Left colon (tissue), 2 donors: ENCODE data around the gene HSD17B13. TPM values are rescaled to one million over a fixed set of nuclear protein-coding genes. Genes with fewer than 3 reads are reported as not detected.
"Not testable (repeated sequence)": the region's sequence is repeated elsewhere in the genome, so short reads cannot be mapped to it uniquely, and the experiment has no call there.

Experiments used
- ATAC-seq: fragments of 200-7000 bp; cut with Tn5 transposase; one replicate; pipeline ENCODE4 v1.9.1; 2020; ENCODE audit warnings: mild to moderate bottlenecking, moderate library complexity
- DNase-seq, 2 donors: peaks; one replicate each; pipeline ENCODE4 v3.0.0-alpha.2; 2020
- intact Hi-C, 2 donors: fragments of 100-400 bp; cut with DNase I in 1 of 2; cut with micrococcal nuclease in 1 of 2; formaldehyde crosslinking; loops; one replicate each; pipeline versions ENCODE4 v1.11.2 to v1.14.0; 2022; cut with DNase I, micrococcal nuclease
- total RNA-seq, 2 donors: library from RNA; stranded (reverse); fragmentation: NEBNext Ultra II Directional; extraction: Animal tissue kit (Norgen Biotek cat#: 25700); gene quantifications; one replicate each; pipeline ENCODE4 v1.2.1, GENCODE V29; 2021
- donor health status: DM: no; HTN: no; CAD: no.
- donor health status: DM: yes; HTN: yes; CAD: no.

Gene HSD17B13
- total RNA-seq, 2 donors from 2014 or later: 0.76 to 1.1 TPM

DNA sequence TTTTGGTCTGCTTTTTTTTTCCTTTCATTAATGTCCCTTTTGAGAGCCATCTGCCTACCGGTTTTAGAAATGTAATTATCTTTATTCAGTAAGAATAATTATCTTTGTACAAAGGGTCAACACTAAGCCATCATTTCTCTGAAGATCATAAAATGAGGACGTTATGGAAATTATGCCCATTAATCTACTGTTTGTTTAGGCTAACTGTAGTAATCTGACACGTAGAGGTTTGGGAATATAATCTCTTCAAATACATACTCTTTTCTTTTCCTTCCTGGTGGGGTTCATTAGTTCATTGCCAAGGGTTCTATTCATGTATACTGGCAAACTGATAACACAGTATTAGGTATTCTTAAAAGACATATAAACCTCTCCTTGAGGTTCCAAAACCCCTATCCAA lies 3.8 kb upstream of the HSD17B13 start:
- intact Hi-C loops: no loop called here
- ATAC-seq: no peak
- no peak for DNase-seq

DNA sequence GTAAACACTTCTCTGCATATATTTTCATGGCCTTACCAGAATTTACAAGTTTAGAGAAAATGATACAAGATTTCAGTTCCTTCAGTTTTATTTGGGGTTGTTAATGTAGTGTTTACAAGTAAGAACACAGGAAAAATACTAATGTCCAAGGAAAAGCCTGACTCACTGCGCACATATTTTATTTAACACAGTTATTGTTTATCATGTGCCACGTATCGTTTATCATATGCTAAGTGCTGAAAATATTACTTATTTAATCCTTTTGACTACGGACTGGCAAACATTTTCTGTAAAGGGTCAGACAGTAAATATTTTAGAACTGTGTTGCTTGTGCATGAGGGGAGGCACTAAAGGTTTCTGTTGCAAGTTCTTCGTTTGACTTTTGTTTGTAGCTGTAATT lies 794 bp downstream of the HSD17B13 start:
- intact Hi-C loops: no loop called here
- ATAC-seq: no peak

DNA sequence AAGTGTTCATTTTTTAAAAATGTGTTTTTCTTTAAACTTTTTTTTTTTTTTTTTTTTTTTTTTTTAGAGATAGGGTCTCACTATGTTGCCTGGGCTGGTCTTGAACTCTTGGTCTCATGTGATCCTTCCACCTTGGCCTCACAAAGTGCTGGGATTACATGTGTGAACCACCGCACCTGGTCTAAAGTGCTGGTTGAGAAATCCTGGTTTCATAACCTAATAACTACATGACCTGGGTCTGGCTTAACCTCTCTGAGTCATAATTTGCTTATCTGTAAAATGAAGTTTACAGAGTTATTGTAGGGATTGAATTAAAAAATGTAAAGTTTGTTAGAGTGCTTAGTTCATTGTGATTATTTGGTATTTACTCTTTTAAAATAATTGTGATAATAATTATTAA lies 5.2 kb downstream of the HSD17B13 start:
- no peak for DNase-seq
- no peak for ATAC-seq
- intact Hi-C loops: no loop called here

More for the DNA sequence above, 794 bp downstream of the HSD17B13 start:
- no peak for DNase-seq

DNA sequence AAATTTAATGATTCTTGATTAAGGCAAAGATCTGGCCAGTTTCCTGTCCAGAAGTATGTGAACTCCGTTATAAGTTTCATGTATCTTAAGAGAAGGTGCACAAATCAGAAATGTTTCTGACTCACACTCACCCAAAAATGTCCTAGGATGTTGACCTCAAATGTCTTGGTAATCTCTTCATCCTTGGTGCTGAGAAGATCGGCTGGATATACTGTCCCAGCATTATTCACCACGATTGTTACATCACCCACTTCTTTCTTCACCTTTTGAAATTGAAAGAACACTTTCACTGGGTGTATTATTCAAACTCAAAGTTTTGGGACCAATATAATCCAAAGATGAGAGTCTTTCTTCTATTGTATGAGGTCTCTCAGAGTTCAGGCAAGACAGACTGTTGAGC lies 5.7 kb downstream of the HSD17B13 start:
- DNase-seq (no peak), ATAC-seq (no peak)
- intact Hi-C loops: no loop called here

DNA sequence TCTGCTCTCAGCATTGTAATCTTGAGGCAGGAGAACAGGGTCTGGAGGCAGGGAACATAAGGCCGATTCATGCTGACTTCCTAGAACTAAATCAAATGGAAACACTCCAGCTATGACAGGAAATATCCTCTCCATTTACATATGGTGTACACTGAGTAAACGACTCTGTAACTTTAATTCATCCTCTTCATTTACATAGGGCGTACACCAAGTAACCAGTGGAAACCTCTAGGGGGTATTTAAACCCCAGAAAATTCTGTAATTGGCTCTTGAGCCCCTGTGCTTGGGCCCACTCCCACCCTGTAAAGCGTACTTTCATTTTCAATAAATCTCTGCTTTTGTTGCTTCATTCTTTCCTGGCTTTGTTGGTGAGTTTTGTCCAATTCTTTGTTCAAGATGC lies 7.7 kb downstream of the HSD17B13 start:
- ATAC-seq, DNase-seq, intact Hi-C loops: not testable (repeated sequence)

DNA sequence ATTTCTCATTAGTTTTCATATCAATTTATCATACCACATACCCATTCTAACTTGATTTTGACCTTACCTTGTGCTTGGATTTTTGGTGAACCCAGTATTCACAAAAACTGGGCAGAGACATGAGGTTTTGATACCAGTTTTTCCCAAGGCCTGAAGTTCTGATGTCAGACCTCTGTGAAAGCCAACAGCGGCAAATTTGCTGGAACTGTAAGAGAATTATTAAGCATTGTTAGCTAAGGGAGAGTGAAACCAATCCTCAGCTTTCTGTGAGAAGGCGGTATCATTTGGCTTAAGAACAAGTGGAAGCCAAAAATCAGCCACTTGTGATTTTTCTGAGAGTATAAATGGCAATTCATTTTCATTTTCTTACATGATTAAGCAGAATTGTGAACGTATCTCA lies 8.9 kb downstream of the HSD17B13 start:
- DNase-seq (no peak), ATAC-seq (no peak)
- intact Hi-C loops: no loop called here

DNA sequence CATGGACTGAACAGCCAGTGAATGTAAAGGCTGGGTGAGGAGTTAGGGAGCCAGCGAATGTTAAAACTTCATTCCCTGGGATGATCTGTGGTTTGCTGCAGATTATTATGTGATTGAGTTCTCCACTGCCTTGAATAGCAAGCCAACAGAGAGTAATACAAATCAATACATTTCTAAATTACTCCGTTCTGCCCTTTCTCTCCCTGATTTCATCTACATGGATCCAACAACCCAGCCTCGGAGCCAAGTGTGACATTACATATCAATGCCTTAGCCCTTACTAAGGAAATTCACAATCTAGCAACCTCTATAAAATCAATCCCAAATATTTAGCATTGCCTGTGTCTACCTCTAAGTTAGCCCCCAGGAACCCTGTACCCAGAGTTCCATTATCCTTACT lies 11.0 kb downstream of the HSD17B13 start:
- intact Hi-C loops: no loop called here
- ATAC-seq: no peak
- no peak for DNase-seq

DNA sequence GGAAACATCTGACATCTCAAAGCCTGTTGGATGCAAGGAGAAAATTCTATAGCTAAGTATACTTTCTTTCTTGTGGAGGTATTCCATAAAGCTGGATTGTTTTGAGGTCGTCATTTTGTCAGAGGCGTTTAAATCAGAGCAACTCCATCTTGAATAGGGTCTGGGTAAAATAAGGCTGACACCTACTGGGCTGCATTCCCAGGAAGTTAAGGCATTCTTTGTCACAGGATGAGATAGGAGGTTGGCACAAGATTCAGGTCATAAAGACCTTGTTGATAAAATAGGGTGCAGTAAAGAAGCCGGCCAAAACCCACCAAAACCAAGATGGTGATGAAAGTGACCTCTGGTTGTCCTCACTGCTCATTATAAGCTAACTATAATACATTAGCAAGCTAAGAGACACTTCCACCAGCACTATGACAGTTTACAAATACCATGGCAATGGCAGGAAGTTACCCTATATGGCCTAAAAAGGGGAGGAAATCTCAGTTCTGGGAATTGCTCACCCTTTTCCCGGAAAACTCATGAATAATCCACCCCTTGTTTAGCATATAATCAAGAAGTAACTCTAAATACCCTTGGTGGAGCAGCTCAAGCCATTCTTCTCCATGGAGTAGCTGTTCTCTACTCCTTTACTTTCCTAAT lies 11.9 kb downstream of the HSD17B13 start:
- ATAC-seq (no peak), DNase-seq (no peak)
- intact Hi-C loops: no loop called here

DNA sequence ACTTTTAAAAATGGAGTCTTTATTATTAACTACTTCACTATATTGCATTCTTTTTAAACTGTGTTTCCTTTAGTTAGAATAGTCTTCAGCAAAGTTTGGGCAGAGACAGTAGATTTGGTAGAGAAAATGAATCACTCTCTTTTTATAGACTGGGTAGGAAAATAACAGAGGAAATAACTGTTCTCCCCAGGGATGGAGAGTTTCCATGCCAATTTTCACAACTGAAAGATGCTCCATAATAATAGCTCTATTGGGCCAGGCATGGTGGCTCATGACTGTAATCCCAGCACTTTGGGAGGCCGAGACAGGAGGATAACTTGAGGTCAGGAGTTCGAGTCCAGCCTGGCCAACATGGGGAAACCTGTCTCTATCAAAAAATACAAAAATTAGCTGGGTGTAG lies 13.1 kb downstream of the HSD17B13 start:
- no peak for DNase-seq
- intact Hi-C loops: no loop called here
- ATAC-seq: no peak

DNA sequence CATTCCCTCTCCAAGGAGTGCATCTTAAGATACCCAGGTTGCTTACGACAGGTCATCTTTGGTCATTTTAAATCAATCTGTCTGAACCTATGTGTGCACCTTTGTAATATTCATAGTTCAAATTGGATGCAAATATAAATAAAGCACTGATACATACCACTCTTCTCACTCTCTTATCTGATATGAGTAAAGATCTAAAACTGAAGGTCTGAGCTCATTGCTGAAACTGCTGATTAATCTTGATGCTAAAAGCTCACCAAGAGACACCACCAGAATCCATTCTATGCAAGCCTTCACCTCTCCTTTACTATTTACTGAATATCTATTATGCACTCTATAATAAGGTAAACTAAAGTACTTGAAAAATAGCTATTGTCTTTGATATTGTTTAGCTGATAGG lies 16.6 kb downstream of the HSD17B13 start:
- no peak for ATAC-seq
- intact Hi-C loops: no loop called here
- no peak for DNase-seq

DNA sequence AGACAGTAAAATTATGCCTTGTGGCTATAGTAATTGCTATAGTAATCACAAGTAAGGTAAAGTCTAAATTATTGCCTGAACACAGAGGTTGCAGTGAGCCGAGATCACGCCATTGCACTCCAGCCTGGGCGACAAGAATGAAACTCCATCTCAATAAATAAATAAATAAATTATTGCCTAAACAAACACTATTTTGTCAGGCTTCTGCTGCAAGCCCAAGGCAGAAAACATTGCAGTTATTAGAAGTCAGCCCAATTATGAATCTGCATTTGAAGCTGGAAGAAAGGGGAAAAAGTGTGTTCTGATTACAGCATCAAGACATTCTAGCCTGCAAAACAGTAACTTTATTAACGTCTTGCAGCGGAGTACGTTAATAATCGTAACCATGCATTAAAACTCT lies 17.1 kb downstream of the HSD17B13 start:
- no peak for ATAC-seq
- DNase-seq: no peak
- intact Hi-C loops: no loop called here

DNA sequence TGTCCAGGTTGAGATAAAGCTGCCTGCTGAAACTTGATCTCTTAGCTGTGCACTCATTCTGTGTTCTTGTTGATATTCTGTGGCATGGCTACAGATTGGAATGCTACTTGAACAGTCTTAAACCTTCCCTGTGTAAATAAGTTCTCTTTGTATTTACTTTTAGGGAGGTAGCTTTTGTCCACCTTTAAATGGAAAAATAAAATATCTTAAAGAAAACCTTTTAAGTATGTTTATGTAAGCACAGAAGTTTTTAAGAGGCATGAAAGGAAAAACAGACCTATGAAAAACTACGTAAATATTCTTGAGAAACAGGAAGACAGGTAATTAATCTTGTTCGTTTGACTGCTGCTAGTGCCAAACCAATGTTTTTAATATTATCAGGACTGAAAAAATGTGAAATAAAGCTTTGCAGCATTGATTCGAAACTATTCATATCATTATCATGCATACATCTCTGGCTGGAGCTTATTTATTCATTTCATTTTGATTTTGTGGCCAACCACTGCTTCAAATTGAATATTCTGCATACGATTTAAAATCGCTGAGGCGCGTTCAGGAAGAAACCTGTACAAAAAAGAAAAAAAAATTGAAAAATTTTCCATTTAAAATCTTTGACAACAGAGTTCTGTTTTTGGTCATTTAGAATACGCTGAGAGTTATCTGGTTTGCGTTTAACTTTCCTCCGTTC lies 17.8 kb downstream of the HSD17B13 start:
- DNase-seq: no peak
- intact Hi-C loops: no loop called here
- ATAC-seq: peak; percentile 68

DNA sequence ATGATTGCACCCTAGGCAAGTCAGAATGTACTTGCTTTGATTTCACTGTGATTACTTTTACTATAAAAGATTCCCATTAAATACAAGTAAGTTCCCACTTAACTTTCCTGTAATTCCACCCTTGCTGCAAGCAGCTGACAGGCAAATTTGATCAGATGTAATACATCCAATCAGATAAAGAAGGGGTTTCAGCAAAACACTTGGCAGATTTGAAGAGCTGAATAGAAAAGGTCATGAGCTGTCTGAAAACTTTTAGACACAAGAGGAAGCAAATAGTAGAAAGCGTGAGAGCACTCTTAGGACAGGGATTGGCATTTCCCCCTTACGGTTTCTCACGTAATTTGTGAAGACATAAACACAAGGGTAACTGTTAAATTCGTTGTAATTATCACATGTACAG lies 22.8 kb downstream of the HSD17B13 start:
- DNase-seq (no peak), ATAC-seq (no peak)
- intact Hi-C loops: no loop called here

DNA sequence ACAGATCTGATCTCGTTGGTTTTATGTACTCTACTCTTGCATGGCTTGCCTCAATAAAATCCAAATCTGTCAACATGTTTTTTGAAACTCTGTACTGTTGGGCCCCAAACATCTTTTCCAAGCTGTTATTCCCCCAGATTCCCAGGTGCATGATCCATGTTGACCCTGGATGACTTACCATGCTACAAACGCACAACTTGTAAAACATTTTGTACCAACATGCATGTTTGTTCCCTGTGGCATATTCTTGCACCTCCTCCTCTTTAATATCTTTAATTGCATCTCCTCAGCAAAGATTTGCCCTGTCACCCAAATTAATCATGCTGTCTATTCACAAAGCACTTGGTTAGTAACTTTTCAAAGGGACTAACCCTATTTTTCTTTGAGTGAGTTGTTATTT lies 24.3 kb downstream of the HSD17B13 start:
- intact Hi-C loops: no loop called here
- no peak for ATAC-seq

DNA sequence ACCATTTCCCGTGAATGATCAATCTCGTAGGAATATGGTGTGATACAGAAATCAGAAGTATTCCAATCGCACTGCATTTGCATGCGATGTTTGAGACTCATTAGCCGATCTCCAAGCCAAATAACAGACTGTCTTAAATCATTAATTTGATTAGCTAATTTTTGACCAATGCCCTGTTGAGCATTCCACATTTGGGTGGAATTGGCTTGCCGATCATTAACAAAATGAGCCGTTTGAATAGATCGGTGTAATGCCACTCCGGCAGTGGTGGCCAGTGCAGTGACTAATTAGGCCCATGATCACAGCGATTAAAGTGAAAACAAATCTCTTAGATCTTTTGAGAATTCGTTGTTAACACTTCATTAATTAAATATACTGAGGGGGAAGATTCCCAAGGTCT lies 27.8 kb downstream of the HSD17B13 start:
- intact Hi-C loops, DNase-seq, ATAC-seq: not testable (repeated sequence)

More for the DNA sequence above, 24.3 kb downstream of the HSD17B13 start:
- DNase-seq: no peak

DNA sequence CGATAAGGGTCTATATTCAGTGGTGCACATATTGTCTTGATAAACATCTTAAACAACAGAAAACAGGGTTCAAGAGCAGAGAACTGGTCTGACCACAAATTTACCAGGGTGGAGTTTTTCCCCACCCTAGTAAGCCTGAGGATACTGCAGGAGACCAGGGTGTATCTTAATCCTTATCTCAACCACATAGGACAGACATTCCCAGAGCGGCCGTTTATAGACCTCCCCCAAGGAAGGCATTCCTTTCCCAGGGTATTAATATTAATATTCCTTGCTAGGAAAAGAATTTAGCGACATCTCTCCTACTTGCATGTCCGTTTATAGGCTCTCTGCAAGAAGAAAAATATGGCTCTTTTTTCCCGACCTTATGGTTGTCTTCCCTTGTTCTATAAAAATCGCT lies 28.8 kb downstream of the HSD17B13 start:
- ATAC-seq, DNase-seq, intact Hi-C loops: not testable (repeated sequence)

DNA sequence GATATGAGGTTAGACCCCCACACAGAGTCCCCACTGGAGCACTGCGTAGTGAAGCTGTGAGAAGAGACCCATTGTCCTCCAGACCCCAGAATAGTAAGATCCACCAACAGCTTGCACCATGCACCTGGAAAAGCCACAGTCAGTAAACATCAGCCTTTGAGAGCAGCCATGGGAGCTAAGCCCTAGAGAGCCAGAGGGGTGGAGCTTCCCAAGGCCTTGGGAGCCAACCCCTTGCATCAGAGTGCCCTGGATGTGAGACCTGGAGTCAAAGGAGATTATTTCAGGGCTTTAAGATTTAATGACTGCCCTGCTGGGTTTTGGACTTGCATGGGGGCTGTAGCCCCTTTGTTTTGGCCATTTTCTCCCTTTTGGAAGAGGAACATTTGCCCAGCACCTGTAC lies 35.7 kb downstream of the HSD17B13 start:
- no peak for DNase-seq
- no peak for ATAC-seq
- intact Hi-C loops: no loop called here

DNA sequence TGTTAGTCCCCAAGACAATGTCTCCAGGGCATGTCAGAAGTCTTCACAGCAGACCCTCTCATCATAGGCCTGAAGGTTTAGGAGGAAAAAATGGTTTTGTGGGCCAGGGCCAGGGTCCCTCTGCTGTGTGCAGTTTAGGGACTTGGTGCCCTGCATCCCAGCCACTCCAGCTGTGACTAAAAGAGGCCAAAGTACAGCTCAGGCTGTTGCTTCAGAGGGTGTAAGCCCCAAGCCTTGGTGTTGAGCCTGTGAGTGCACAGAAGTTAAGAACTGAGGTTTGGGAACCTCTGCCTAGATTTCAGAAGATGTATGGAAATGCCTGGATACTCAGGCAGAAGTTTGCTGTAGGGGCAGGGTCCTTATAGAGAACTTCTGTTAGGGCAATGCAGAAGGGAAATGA lies 38.4 kb downstream of the HSD17B13 start:
- ATAC-seq, DNase-seq, intact Hi-C loops: not testable (repeated sequence)

DNA sequence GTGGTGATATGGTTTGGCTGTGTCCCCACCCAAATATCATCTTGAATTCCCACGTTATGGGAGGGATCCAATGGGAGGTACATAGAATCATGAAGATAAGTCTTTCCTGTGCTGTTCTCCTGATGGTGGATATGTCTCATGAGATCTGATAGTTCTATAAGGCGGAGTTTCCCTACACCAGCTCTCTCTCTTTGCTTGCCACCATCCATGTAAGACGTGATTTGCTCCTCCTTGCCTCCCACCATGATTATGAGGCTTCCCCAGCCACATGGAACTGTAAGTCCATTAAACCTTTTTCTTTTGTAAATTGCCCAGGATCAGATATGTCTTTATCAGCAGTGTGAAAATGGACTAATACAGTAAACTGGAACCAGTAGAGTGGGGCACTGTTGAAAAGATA lies 39.5 kb downstream of the HSD17B13 start:
- DNase-seq (no peak), ATAC-seq (no peak)
- intact Hi-C loops: no loop called here

DNA sequence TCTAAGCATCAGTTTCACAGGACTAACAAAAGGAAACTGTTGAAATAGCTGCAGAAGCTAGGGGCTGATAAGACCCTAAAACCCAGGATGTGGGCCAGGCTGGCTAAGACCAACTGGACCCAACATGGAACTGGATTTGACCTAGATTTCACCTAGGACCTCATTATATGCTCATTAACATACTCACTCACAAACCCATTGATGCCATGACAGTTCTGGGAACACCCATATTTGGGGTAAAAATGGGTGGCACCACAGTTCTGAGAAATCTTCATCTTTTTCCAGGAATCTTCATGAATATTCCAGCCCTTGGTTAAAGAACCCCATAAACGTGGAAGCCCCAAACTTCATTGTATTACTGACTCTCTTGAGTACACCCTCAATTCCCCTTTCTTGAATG lies 41.1 kb downstream of the HSD17B13 start:
- intact Hi-C loops: no loop called here
- DNase-seq: no peak
- ATAC-seq: no peak

DNA sequence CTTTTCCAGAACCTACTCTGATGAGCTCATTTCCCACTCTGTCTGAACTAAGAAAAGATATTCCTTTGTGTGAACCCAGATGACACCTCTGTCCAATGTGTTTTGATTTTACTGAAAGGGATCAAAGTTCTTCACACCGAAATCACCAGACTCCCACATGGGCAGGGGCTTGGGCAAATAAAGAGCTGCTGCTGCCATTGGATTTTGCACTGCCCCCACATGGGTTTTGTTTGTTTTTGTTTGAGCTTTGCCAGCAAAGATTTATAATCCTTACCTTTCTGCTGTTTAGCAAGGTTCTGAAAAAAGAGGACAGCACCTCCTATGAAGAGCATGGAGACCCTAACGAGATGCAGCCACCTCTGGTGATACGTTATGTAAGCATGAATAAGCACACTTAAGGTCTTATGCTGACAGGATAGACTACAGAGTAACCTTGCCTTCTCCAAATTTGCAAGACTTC lies 44.3 kb downstream of the HSD17B13 start:
- intact Hi-C loops: no loop called here
- DNase-seq: no peak
- peak; percentile 47 for ATAC-seq
